ENCODE measurements around the gene DNAJC3. TPM values are rescaled to one million over a fixed set of nuclear protein-coding genes. Genes with fewer than 3 reads are reported as not detected.

Gene DNAJC3
- total and polyA plus RNA-seq, 2 of the 13 experiments (the other 11 are each of a cell fraction or from before 2014, with no cell fraction given): 10.4 to 48.2 TPM

DNA sequence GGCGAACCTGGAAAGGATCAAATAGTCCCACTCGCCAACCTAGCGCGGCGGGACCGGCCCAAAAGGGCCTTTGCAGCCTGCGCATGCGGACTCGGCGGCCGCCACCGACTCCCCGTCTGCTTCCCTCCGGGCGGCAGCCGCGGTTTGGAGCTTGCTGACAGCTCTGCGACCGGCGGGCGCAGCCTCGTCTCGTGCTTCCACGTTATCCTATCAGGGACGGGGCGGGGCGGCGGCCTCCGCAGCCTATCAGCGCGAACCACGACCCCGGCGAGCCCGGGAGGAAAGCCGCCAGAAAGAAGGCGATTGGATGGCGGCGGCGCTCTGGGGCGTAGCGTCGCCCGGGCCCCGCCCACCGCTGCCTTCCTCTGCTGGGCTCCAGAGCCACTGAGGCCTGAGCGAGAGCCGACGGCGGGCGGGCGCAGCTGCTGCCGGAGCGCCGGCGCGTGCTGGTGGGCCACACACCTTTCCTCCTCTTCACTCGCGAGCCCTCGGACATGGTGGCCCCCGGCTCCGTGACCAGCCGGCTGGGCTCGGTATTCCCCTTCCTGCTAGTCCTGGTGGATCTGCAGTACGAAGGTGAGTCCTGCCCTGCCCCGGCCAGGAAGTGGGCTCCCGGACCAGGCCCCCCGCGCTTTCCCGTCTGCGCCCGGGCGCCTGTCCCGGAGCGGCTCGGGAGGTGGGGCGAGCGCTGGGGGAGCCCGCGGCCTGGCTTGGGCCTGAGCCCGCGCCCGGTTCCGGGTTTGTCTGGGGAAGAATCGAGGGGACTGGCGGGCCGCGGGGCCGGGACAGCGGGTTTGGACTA, at the start of gene DNAJC3 (continued):
- TF ChIP-seq RARG (CRISPR knock-in tag; IDR thresholded peaks at IDR 0.05; ENCODE audit: low read depth) (no peak), NR2F2 (IDR thresholded peaks at IDR 0.05; ENCODE audit: borderline replicate concordance, low read depth) (no peak), PHB2 (IDR thresholded peaks at IDR 0.05; ENCODE audit: partially characterized antibody) (no peak), MAF1 (CRISPR knock-in tag; IDR thresholded peaks at IDR 0.05; ENCODE audit: borderline replicate concordance) (no peak; the same call in 1 of the 2 replicates), KLF16 (CRISPR knock-in tag; IDR thresholded peaks at IDR 0.05) (peak in 1 of 2 experiments; percentile 81; a peak in 2 of 4 replicates), FOXM1 (CRISPR knock-in tag; IDR thresholded peaks at IDR 0.05) (no peak), NCOA2 (CRISPR knock-in tag; IDR thresholded peaks at IDR 0.05) (peak; percentile 32; the same call in 1 of the 2 replicates), DNMT3B (CRISPR knock-in tag; conservative IDR thresholded peaks at IDR 0.05) (no peak), AKAP8 (CRISPR knock-in tag; IDR thresholded peaks at IDR 0.05) (no peak), ZSCAN25 (CRISPR knock-in tag; IDR thresholded peaks at IDR 0.05) (no peak; the same call in 1 of the 2 replicates), ZNF709 (CRISPR knock-in tag; IDR thresholded peaks at IDR 0.05) (peak; percentile 59; the same call in 1 of the 2 replicates), TBP (CRISPR knock-in tag; IDR thresholded peaks at IDR 0.05) (no peak)
- TF ChIP-seq, protein P1, sequence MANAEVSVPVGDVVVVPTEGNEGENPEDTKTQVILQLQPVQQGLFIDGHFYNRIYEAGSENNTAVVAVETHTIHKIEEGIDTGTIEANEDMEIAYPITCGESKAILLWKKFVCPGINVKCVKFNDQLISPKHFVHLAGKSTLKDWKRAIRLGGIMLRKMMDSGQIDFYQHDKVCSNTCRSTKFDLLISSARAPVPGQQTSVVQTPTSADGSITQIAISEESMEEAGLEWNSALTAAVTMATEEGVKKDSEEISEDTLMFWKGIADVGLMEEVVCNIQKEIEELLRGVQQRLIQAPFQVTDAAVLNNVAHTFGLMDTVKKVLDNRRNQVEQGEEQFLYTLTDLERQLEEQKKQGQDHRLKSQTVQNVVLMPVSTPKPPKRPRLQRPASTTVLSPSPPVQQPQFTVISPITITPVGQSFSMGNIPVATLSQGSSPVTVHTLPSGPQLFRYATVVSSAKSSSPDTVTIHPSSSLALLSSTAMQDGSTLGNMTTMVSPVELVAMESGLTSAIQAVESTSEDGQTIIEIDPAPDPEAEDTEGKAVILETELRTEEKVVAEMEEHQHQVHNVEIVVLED (CRISPR knock-in tag; IDR thresholded peaks at IDR 0.05; ENCODE audit: borderline replicate concordance): peak; percentile 82
- TF ChIP-seq, protein P2, sequence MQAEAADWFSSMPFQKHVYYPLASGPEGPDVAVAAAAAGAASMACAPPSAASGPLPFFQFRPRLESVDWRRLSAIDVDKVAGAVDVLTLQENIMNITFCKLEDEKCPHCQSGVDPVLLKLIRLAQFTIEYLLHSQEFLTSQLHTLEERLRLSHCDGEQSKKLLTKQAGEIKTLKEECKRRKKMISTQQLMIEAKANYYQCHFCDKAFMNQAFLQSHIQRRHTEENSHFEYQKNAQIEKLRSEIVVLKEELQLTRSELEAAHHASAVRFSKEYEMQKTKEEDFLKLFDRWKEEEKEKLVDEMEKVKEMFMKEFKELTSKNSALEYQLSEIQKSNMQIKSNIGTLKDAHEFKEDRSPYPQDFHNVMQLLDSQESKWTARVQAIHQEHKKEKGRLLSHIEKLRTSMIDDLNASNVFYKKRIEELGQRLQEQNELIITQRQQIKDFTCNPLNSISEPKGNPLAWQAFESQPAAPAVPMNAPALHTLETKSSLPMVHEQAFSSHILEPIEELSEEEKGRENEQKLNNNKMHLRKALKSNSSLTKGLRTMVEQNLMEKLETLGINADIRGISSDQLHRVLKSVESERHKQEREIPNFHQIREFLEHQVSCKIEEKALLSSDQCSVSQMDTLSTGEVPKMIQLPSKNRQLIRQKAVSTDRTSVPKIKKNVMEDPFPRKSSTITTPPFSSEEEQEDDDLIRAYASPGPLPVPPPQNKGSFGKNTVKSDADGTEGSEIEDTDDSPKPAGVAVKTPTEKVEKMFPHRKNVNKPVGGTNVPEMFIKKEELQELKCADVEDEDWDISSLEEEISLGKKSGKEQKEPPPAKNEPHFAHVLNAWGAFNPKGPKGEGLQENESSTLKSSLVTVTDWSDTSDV (CRISPR knock-in tag; IDR thresholded peaks at IDR 0.05): peak; percentile 17; the same call in 1 of the 2 replicates
- TF ChIP-seq, protein P3, sequence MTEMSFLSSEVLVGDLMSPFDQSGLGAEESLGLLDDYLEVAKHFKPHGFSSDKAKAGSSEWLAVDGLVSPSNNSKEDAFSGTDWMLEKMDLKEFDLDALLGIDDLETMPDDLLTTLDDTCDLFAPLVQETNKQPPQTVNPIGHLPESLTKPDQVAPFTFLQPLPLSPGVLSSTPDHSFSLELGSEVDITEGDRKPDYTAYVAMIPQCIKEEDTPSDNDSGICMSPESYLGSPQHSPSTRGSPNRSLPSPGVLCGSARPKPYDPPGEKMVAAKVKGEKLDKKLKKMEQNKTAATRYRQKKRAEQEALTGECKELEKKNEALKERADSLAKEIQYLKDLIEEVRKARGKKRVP (CRISPR knock-in tag; IDR thresholded peaks at IDR 0.05): no peak; a peak in 1 of 4 replicates
- TF ChIP-seq, protein P4, sequence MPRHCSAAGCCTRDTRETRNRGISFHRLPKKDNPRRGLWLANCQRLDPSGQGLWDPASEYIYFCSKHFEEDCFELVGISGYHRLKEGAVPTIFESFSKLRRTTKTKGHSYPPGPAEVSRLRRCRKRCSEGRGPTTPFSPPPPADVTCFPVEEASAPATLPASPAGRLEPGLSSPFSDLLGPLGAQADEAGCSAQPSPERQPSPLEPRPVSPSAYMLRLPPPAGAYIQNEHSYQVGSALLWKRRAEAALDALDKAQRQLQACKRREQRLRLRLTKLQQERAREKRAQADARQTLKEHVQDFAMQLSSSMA (CRISPR knock-in tag; IDR thresholded peaks at IDR 0.05): no peak; the same call in 1 of the 2 replicates
- TF ChIP-seq, protein P5, sequence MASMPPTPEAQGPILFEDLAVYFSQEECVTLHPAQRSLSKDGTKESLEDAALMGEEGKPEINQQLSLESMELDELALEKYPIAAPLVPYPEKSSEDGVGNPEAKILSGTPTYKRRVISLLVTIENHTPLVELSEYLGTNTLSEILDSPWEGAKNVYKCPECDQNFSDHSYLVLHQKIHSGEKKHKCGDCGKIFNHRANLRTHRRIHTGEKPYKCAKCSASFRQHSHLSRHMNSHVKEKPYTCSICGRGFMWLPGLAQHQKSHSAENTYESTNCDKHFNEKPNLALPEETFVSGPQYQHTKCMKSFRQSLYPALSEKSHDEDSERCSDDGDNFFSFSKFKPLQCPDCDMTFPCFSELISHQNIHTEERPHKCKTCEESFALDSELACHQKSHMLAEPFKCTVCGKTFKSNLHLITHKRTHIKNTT (CRISPR knock-in tag; IDR thresholded peaks at IDR 0.05): no peak
- TF ChIP-seq, protein P6, sequence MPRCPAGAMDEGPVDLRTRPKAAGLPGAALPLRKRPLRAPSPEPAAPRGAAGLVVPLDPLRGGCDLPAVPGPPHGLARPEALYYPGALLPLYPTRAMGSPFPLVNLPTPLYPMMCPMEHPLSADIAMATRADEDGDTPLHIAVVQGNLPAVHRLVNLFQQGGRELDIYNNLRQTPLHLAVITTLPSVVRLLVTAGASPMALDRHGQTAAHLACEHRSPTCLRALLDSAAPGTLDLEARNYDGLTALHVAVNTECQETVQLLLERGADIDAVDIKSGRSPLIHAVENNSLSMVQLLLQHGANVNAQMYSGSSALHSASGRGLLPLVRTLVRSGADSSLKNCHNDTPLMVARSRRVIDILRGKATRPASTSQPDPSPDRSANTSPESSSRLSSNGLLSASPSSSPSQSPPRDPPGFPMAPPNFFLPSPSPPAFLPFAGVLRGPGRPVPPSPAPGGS (CRISPR knock-in tag; IDR thresholded peaks at IDR 0.05): peak; percentile 72; the same call in 1 of the 2 replicates
